Stimulated activated CD8-positive, alpha-beta memory T cell treated with anti-CD3 and anti-CD28 coated beads, Interleukin-15, amount 100 ng/mL, for 24 hours (primary cell): ENCODE measurements around the gene PRDM13.
"Not testable (repeated sequence)": the region's sequence is repeated elsewhere in the genome, so short reads cannot be mapped to it uniquely, and the experiment has no call there.

Experiments used
- DNase-seq: peaks from one replicate; pipeline ENCODE4 v3.0.0-alpha.2; 2020; ENCODE audit warnings: low read depth

Gene PRDM13

DNA sequence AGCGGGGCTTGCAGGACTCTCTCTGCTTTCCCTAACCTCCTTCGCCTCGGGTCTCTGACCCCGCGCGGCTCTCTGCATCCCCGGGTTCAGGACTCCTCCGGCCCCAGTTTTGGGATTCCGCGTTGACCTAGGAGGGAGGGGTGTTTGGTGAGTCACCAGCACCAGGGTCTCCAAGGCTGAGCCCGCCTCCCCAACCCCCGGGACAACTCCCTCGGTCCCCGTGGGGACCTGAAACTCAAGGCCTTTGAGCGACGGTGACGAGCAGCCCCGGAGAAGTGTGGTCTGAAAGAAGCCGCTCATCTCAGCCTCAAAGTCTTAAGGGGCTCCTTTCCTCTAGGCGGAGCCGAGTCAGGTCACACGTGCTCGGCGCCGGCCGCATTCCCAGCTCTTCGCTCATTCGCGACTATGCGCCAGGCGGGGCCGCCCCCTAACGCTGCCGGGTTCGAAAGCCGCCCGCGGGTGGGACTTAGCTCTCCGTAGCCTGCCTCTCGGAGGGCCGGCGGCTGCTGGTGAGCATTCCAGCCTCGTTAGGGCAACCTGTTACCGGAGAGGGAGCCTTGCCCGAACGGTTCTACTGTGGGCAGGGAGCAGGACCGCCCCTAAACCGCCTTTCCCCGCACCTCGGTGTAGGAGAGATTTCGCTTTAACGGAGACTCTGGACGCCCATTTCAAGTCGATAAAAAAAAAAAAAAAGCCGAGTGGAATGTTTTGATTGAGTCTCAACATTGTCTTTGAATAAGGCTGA lies 3.0 kb upstream of the PRDM13 start:
- DNase-seq: no peak

DNA sequence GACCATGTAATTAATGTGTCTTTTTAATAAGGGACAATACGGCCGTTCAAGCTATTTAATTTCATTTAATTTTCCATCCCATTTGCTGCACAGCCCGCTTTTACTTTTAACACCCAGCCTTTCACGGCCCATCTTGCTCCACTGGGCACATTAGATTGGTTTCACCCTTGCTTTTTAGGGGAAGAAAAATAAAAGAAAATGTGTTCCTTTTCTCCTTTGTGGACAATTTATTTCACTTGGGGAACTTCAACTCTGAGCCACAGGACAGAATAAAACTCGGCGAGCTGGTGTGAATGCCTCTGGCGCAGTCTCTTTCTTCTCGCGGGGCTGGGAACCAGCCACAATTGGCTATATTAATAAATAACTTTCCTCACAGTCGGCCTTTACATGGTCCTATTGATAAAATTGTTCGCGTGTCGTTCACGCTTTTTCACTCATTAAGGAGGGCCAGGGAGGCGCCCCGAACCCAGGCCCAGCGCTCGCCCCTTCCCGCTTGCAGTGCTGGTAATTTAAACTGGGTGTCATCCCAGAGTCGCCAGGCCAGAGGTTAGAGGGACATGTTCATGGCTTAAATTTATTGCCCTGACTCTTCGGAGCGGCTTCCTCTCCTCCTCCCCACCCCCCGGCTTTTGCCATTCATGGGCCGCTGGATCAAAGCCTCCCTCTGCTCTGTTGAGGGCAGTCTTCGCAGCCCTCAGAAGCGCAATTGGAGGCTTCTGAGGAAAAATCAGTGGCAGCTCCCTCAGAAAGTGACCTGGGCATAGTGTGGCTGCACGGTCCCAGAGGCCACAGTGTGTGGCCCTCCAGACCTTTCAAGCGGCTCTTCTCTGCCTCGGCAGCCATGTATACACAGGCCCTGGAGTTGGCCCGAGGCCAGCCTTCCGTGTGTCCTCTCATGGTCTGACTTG lies 2.2 kb upstream of the PRDM13 start:
- DNase-seq: no peak

DNA sequence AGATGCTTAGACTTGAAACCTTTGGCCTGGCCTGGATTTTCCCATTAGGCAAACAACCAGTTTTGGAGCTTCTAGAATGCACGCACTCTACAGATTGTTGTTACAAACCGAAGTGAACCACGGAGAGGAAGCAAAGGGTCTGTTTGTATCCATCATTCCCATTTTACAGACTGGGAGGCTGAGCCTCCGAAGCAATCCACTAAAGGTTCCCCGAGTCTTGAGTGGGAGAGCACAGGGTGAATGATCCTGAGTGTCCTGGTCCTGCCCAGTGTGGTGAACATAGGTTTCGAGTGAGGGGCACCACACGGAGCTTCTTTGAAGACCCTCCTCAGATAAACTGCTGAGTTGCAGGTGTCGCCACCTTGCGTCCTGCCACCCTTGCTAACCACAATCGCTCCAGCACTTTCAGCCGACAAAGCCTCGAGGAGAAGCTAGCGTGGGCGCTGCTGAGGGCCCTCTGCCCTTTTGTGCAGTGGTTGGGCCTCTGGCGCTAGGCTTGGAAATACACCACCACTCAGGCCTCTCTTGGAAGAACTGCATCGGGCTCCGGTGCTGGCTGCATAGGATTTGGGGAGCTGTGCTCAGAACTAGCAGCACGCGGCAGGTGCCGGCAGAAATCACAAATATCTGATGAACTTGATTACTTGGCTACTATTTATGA lies 1.4 kb upstream of the PRDM13 start:
- no peak for DNase-seq

- DNase-seq: no peak
Measured at GRCh38 chr6:99605911-99606655, 550 bp upstream of the PRDM13 start.

DNA sequence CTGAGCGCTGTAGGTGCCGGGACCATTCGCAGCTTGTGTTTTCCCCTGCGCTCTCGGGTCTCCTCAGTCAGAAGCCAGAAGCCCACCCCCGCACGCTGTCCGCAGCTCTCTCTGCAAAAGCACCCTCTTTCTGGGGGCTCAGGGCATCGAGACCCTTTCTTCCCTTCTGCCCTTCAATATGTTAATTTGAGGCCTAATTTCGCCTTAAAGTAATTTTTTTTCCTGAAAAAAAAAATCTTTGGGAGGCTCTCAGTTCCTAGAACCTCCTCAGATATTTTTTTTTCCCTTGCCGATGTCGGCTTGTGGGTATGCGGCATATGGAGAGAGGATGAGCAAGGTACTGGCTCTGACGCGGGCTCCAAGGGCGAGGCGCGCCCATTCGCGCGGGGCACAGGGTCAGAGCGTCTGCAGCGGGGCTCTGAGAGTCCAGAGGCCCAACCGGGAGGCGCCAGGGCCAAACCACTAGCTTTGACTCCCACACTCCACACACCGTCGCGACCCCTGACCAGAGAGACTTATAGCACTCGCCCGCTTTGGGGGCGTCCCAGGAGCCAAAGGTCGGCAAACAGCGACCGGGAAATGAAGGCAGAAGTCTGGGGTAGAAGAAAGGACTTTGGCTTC lies 893 bp downstream of the PRDM13 start:
- DNase-seq: no peak

DNA sequence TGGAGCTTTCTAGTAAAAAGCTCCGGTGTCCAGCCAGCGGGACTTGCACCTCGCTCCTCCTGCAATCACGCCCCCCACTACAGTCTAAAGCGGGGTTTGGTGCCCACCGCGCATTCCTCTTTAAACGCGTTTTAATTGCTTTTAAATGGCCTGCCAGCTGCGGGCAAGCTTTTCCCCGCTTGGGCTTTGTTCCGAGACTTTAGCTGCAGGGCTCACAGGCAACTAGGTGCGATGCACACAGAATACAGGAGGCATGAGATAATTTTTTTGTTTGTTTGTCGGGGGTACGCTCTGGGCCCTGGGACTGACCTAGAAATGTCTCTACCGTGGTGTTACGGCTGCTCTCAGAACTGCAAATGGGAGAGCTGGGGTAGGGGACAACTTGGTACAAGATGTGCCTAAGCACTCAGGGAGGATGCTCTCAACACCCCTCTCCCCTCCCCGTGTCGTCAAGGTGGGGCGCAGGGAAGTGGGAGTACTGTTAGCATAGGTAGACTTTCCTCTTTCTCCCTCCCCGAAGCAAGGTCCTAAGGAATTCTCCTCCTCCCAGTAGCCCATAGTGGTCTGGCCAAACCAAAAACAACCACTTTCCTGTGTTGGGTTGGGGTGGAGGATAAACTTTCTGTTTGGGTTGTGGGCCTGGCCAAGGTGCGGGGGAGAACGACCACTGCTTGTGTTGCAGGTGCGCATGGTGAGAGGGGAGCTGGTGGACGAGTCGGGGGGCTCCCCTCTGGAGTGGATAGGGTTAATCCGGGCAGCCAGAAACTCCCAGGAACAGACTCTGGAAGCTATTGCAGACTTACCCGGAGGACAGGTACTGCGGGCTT lies 1.6 kb downstream of the PRDM13 start:
- no peak for DNase-seq

DNA sequence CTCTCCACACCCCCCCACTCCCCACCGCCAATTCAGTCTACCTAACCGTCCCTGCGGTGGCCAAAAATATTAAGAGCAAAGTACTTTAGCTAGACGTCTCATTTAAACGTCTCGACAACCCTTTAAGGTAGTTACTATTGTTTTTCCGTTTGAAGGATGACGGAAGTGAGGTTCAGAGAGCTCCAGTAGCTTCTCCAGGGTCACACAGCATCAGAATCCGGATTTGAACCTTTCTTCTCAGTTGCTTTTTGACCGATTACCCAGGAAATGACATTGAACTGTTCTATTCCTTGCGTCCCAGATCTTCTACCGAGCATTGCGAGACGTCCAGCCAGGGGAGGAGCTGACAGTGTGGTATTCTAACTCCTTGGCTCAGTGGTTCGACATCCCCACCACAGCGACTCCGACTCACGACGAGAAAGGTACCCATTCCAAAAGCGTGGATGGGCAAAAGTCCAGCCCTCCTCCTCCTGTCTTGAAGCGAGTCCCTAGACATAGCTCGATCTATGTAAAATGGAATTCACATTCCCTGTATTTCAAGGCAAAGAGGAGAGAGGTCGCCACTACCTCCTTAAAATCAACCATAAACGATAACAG lies 2.4 kb downstream of the PRDM13 start:
- no peak for DNase-seq

- DNase-seq: no peak
Measured at GRCh38 chr6:99609905-99610489, 3.4 kb downstream of the PRDM13 start.

- no peak for DNase-seq
Measured at GRCh38 chr6:99611148-99611547, 4.5 kb downstream of the PRDM13 start.

GRCh38 chr6:99612551-99613408 lies 6.1 kb downstream of the PRDM13 start:
- DNase-seq: no peak

DNA sequence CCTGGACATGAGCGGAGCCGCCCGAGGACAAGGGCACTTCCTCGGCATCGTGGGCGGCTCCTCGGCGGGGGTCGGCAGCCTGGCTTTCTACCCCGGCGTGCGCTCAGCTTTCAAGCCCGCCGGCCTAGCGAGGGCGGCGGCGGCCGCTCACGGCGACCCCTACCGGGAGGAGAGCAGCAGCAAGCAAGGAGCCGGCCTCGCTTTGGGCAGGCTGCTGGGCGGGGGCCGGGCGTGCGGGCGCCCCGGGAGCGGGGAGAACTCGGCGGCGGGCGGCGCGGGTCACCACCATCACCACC lies 6.7 kb downstream of the PRDM13 start:
- DNase-seq: no peak

DNA sequence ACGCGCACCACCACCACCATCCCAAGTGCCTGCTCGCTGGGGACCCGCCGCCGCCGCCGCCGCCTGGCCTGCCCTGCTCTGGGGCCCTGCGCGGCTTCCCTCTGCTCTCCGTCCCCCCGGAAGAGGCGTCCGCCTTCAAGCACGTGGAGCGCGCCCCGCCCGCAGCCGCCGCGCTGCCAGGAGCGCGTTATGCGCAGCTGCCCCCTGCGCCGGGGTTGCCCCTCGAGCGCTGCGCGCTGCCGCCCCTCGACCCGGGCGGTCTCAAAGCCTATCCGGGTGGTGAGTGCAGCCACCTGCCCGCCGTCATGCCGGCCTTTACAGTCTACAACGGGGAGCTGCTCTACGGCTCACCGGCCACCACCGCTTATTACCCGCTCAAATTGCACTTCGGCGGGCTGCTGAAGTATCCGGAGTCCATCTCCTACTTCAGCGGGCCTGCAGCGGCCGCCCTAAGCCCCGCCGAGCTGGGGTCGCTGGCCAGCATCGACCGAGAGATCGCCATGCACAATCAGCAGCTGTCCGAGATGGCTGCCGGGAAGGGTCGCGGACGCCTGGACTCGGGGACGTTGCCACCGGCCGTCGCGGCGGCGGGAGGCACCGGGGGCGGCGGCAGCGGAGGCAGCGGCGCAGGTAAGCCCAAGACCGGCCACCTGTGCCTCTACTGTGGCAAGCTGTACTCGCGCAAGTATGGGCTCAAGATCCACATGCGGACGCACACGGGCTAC lies 7.2 kb downstream of the PRDM13 start:
- no peak for DNase-seq

DNA sequence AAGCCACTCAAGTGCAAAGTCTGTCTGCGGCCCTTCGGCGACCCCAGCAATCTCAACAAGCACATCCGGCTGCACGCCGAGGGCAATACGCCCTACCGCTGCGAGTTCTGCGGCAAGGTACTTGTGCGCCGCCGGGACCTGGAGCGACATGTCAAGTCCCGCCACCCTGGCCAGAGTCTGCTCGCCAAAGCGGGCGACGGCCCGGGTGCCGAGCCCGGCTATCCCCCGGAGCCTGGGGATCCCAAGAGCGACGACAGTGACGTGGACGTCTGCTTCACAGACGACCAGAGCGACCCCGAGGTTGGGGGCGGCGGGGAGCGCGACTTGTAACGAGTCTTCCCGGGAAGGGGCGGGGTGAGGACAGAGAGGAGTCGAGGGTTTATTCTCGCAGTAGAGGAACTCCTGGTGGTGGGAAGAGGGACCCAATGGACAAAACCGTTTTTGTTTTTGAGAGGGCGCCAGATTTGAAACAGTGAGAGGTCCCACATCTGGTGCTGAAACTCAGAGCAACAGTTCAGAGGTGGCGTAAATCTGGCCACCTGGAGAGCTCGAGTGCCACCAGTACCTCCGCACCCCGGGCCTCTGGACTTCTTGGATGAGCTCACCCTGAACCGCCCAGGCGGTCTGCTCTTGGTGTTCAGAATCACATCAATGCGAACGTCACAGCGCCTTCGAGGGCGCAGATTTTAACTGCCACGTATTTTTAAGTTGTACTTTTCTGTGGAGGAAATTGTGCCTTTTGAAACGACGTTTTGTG lies 8.0 kb downstream of the PRDM13 start:
- no peak for DNase-seq

DNA sequence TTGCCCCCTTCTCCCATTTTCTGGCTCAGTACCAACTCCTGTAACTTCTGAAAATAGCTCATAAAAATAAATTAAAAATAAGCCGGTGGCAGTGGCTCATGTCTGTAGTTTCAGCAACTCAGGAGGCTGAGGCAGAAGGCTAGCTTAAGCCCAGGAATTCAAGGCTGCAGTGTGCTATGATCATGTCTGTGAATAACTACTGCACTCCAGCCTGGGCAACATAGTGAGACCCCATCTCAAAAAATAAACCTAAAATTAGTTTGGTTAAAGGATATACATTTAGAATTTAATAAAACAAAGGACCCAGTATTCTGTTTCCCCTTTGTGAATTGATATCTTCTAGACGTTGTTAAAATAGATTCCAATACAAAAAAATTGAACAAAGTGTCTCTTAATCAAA lies 10.5 kb downstream of the PRDM13 start:
- no peak for DNase-seq

DNA sequence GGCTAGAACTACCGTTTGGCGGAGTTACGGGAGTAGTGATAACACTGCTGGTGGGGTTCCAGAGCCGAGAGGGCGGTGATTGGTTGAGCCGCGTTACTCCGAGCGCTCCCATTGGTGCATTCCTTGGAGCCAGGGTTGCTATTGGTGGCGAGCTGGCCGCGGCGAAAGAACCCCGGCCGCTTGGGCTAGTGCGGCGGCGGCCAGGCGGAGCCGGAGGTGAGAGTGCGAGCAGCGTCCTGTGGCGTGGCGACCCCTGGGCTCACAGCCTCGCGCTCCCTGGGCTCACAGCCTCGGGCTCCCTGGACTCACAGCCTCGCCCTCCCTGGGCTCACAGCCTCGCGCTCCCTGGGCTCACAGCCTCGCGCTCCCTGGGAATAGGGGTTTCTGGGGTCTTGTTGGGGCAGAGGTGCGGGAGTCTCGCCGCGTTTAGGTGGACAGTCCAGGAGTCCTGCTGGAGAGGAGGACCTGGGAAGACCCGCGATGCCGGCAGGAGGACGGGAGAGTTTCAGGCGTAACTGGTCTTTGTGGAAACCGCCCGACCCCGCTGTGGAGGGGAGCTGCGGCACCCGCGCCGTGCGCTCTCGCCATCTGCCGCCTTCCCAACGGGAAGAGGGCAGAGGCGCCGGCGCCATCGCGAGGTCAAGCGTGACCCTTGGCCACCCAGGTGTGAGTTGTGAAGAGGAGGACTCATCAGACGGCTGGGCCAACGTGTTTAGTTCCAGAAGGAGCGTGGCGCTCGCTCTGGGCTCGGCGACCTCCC lies 12.2 kb downstream of the PRDM13 start:
- DNase-seq: no peak

DNA sequence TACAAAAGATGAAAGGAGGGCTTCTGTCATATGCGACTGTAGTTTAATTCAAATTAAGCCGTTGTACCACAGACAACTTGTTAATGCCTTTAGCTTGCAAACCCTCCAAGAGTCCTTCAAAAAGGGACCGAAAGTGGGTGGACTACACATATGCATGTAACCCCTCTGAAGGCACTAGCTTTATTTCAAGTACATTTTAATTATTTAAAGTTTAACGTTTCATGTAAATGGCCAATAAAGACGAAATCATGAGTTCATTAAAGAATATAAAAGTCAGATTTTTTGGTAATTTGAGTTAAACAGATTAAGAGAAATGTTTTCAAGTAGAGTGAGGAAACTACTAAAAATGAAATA lies 12.8 kb downstream of the PRDM13 start:
- DNase-seq: no peak

- not testable (repeated sequence) for DNase-seq
Measured at GRCh38 chr6:99622044-99622443, 15.4 kb downstream of the PRDM13 start.
